Liver (tissue), 9 donors: ENCODE measurements around the gene TBC1D22B. TPM values are rescaled to one million over a fixed set of nuclear protein-coding genes. Genes with fewer than 3 reads are reported as not detected.

Experiments
- DNase-seq: peaks from one replicate; pipeline ENCODE4 v3.0.0-alpha.2; 2017; ENCODE audit warnings: low spot score
- H3K27ac ChIP-seq, 2 donors: one replicate each; pipeline ENCODE4 v1.7.0; 2013; ENCODE audit warnings: inconsistent platforms in 2 of 2, low read length in 2 of 2, control low read depth in 1 of 2, low read depth in 1 of 2, mild to moderate bottlenecking in 1 of 2
- H3K27me3 ChIP-seq, 4 donors: one replicate each; pipeline versions ENCODE4 v1.6.1 to v1.7.0; 2013; ENCODE audit warnings: low read length in 3 of 4, inconsistent platforms in 1 of 4, mild to moderate bottlenecking in 1 of 4, moderate library complexity in 1 of 4; ENCODE audit not compliant: control insufficient read depth in 4 of 4, insufficient read depth in 4 of 4
- H3K36me3 ChIP-seq, 4 donors: one replicate each; pipeline versions ENCODE4 v1.6.1 to v1.7.0; 2013; ENCODE audit warnings: low read length in 3 of 4, mild to moderate bottlenecking in 3 of 4, low read depth in 1 of 4, moderate library complexity in 1 of 4; ENCODE audit not compliant: control insufficient read depth in 4 of 4, insufficient read depth in 3 of 4
- H3K4me1 ChIP-seq, 4 donors: one replicate each; pipeline versions ENCODE4 v1.6.1 to v1.7.0; 2013; ENCODE audit warnings: low read length in 3 of 4, mild to moderate bottlenecking in 3 of 4, moderate library complexity in 1 of 4; ENCODE audit not compliant: control insufficient read depth in 4 of 4, insufficient read depth in 4 of 4
- H3K4me3 ChIP-seq, 3 donors: one replicate each; pipeline versions ENCODE4 v1.6.1 to v1.7.0; 2013; ENCODE audit warnings: low read length in 3 of 3, control low read depth in 1 of 3, low read depth in 1 of 3, mild to moderate bottlenecking in 1 of 3
- H3K9ac ChIP-seq, 2 donors: one replicate each; pipeline ENCODE4 v1.7.0; 2013; ENCODE audit warnings: low read length in 2 of 2, mild to moderate bottlenecking in 2 of 2, moderate library complexity in 2 of 2, control low read depth in 1 of 2, low read depth in 1 of 2
- H3K9me3 ChIP-seq, 4 donors: one replicate each; pipeline versions ENCODE4 v1.6.1 to v1.7.0; 2013; ENCODE audit warnings: low read length in 3 of 4; ENCODE audit not compliant: control insufficient read depth in 4 of 4
- ATF3 ChIP-seq: IDR thresholded peaks from 2 replicates; pipeline ENCODE4 v1.6.1; 2016; ENCODE audit warnings: antibody characterized with exemption
- CTCF ChIP-seq: fragments of 150-350 bp; IDR thresholded peaks from 2 replicates; pipeline ENCODE4 v1.5.1; 2017; ENCODE audit warnings: improper control_type of control experiment, low read depth, low read length; ENCODE audit not compliant: missing input control
- EGR1 ChIP-seq, 2 donors: IDR thresholded peaks; 2 replicates each; pipeline ENCODE4 v1.6.1; 2016 to 2018; ENCODE audit warnings: antibody characterized with exemption in 2 of 2, low read depth in 2 of 2
- FOXA1 ChIP-seq: IDR thresholded peaks from 2 replicates; pipeline ENCODE4 v1.6.1; 2016; ENCODE audit warnings: antibody characterized with exemption
- FOXA2 ChIP-seq: IDR thresholded peaks from 2 replicates; pipeline ENCODE4 v1.6.1; 2016; ENCODE audit warnings: antibody characterized with exemption
- GABPA ChIP-seq, 2 donors: IDR thresholded peaks in 1 of 2; conservative IDR thresholded peaks in 1 of 2; 2 replicates each; pipeline ENCODE4 v1.6.1; 2016; ENCODE audit warnings: antibody characterized with exemption in 2 of 2, mild to moderate bottlenecking in 1 of 2, moderate library complexity in 1 of 2
- HNF4A ChIP-seq, 2 donors: conservative IDR thresholded peaks; 2 replicates each; pipeline ENCODE4 v1.6.1; 2016; ENCODE audit warnings: antibody characterized with exemption in 2 of 2, mild to moderate bottlenecking in 2 of 2
- HNF4G ChIP-seq: IDR thresholded peaks from 2 replicates; pipeline ENCODE4 v1.6.1; 2016; ENCODE audit warnings: antibody characterized with exemption
- JUND ChIP-seq, 2 donors: IDR thresholded peaks; 2 replicates each; pipeline ENCODE4 v1.6.1; 2016; ENCODE audit warnings: antibody characterized with exemption in 2 of 2
- NR2F2 ChIP-seq: IDR thresholded peaks from 2 replicates; pipeline ENCODE4 v1.6.1; 2016; ENCODE audit warnings: antibody characterized with exemption
- RAD21 ChIP-seq, 2 donors: IDR thresholded peaks; 2 replicates each; pipeline ENCODE4 v1.6.1; 2016; ENCODE audit warnings: antibody characterized with exemption in 2 of 2, mild to moderate bottlenecking in 2 of 2
- REST ChIP-seq: IDR thresholded peaks from 2 replicates; pipeline ENCODE4 v1.6.1; 2016; ENCODE audit warnings: antibody characterized with exemption, mild to moderate bottlenecking
- RXRA ChIP-seq, 2 donors: IDR thresholded peaks; 2 replicates each; pipeline ENCODE4 v1.6.1; 2017 to 2018; ENCODE audit warnings: antibody characterized with exemption in 2 of 2, mild to moderate bottlenecking in 1 of 2
- SP1 ChIP-seq: IDR thresholded peaks from 2 replicates; pipeline ENCODE4 v1.6.1; 2018; ENCODE audit warnings: antibody characterized with exemption, mild to moderate bottlenecking
- TAF1 ChIP-seq: conservative IDR thresholded peaks from 2 replicates; pipeline ENCODE4 v1.6.1; 2016; ENCODE audit warnings: antibody characterized with exemption, mild to moderate bottlenecking
- YY1 ChIP-seq: IDR thresholded peaks from 2 replicates; pipeline ENCODE4 v1.6.1; 2016; ENCODE audit warnings: antibody characterized with exemption, mild to moderate bottlenecking
- WGBS: extraction: QIAGEN DNeasy Blood & Tissue Kit; methylation state at CpG from one replicate; pipeline ENCODE4 v1.1.7; 2013; 5-methylcytosine and 5-hydroxymethylcytosine counted together
- polyA plus RNA-seq, 2 donors: library from polyadenylated mRNA; stranded (reverse) in 1 of 2; unstranded in 1 of 2; fragments of 200-250 nt in 1 of 2; fragments of >200 nt in 1 of 2; fragmentation: Nextera tagmentation in 1 of 2; extraction: Ambion mirVana in 1 of 2; gene quantifications; one replicate each; pipeline versions ENCODE4 v1.2.1 to v1.2.3, GENCODE V29; 2013 to 2015
- total RNA-seq, 2 donors: library from RNA; depleted of rRNA; stranded (reverse); fragments of >200 nt; gene quantifications; one replicate each; pipeline ENCODE4 v1.2.3, GENCODE V29; 2014
- TF ChIP-seq, protein P1 (sequence below): IDR thresholded peaks from 2 replicates; pipeline ENCODE4 v1.6.1; 2016; ENCODE audit warnings: antibody characterized with exemption
- TF ChIP-seq, protein P2 (sequence below): IDR thresholded peaks from 2 replicates; pipeline ENCODE4 v1.6.1; 2016; ENCODE audit warnings: antibody characterized with exemption
- donor health status: healthy.
- donor health status: healthy.
- donor health status: healthy.
- donor health status: healthy.
- donor health status: healthy.

TBC1D22B gene
- total and polyA plus RNA-seq, 4 donors = 1.4 to 10.7 (median 1.9) TPM

DNA sequence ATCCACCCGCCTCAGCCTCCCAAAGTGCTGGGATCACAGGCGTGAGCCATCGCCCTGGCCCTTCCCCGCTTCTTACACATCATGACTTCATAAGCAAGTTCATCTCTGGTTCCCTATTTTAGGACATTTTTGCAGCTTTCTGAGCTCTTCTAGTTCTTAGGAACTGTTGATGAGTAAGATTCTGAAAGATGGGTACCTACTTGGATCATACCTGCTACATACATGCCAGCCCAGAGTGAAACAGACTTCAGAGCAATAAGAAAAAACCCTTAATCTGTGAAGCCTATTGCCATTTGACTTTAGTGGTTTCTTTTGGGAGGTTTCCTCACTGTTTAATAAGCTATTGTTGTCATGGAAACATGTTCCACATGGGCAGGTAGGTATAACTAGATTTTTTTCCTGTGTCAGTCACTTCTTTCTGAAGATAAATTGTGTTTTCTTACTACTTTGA, 28.3 kb downstream of the TBC1D22B start:
- Histone ChIP-seq H3K27ac (no peak overlapping the region), H3K4me1 (peaks cover 4 to 21% (median 17%) of the 10 kb centered on the region in 4 donors), H3K4me3 (no peak overlapping the region), H3K36me3 (peaks cover 0 to 15% (median 8%) of the 10 kb centered on the region in 4 donors), H3K9me3 (no peaks in the 10 kb centered on the region), H3K27me3 (no peaks in the 10 kb centered on the region), H3K9ac (no peak overlapping the region)
- TF ChIP-seq RXRA (IDR thresholded peaks at IDR 0.05) (no peak), JUND (IDR thresholded peaks at IDR 0.05) (no peak), ATF3 (no peak), HNF4G (no peak), TAF1 (no peak), FOXA2 (no peak)
- TF ChIP-seq, protein P1, sequence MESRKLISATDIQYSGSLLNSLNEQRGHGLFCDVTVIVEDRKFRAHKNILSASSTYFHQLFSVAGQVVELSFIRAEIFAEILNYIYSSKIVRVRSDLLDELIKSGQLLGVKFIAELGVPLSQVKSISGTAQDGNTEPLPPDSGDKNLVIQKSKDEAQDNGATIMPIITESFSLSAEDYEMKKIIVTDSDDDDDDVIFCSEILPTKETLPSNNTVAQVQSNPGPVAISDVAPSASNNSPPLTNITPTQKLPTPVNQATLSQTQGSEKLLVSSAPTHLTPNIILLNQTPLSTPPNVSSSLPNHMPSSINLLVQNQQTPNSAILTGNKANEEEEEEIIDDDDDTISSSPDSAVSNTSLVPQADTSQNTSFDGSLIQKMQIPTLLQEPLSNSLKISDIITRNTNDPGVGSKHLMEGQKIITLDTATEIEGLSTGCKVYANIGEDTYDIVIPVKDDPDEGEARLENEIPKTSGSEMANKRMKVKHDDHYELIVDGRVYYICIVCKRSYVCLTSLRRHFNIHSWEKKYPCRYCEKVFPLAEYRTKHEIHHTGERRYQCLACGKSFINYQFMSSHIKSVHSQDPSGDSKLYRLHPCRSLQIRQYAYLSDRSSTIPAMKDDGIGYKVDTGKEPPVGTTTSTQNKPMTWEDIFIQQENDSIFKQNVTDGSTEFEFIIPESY = no peak
- TF ChIP-seq, protein P2, sequence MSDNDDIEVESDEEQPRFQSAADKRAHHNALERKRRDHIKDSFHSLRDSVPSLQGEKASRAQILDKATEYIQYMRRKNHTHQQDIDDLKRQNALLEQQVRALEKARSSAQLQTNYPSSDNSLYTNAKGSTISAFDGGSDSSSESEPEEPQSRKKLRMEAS = no peak
- DNase-seq = no peak
- 96% methylated on average over 4 of the region's 4 CpGs for WGBS

GRCh38 chr6:37287519-37288157, 30.1 kb downstream of the TBC1D22B start:
- no peak for TF ChIP-seq ATF3
- no peak for TF ChIP-seq EGR1 (IDR thresholded peaks at IDR 0.05; ENCODE audit: low read depth in 2 of 2)
- TF ChIP-seq CTCF = no peak
- no peak for TF ChIP-seq RXRA (IDR thresholded peaks at IDR 0.05)
- TF ChIP-seq, protein P2 = no peak
- TF ChIP-seq JUND (IDR thresholded peaks at IDR 0.05) = no peak
- TF ChIP-seq SP1 = no peak
- no peak for TF ChIP-seq TAF1
- no peak for TF ChIP-seq FOXA1
- TF ChIP-seq RAD21 (IDR thresholded peaks at IDR 0.05) = no peak
- no peak for TF ChIP-seq HNF4G
- no peak for TF ChIP-seq REST
- TF ChIP-seq, protein P1 = no peak
- no peak for TF ChIP-seq YY1
- TF ChIP-seq GABPA (IDR thresholded peaks at IDR 0.05 in 1 of 2, conservative IDR thresholded peaks at IDR 0.05 in 1 of 2) = no peak
- TF ChIP-seq FOXA2 = no peak
- TF ChIP-seq NR2F2 = no peak
- TF ChIP-seq HNF4A (conservative IDR thresholded peaks at IDR 0.05) = no peak
- DNase-seq = no peak
- H3K9me3 ChIP-seq = no peaks in the 10 kb centered on the region
- H3K4me3 ChIP-seq = no peak overlapping the region
- peaks cover 0 to 18% (median 13%) of the 10 kb centered on the region in 4 donors for H3K36me3 ChIP-seq
- H3K4me1 ChIP-seq = peaks cover 4 to 21% (median 17%) of the 10 kb centered on the region in 4 donors
- H3K9ac ChIP-seq = no peak overlapping the region
- no peaks in the 10 kb centered on the region for H3K27me3 ChIP-seq
- no peak overlapping the region for H3K27ac ChIP-seq
- WGBS = 93% methylated on average over 2 of the region's 2 CpGs
